GM20431 (cell line): ENCODE results near the gene MFNG.

Experiments used
- in situ Hi-C: fragments of 300-500 bp; cut with MseI, MboI; formaldehyde crosslinking; loops from one replicate; pipeline ENCODE4 v1.15.0; 2020; ENCODE audit warnings: low sequenced_read_pairs; ENCODE audit not compliant: unreplicated experiment

MFNG gene

GRCh38 chr22:37454857-37455686 is 31.1 kb downstream of the MFNG start:
- in situ Hi-C loops = no loop called here

- in situ Hi-C loops = no loop called here
Measured at GRCh38 chr22:37453696-37454095, 32.5 kb downstream of the MFNG start.

- in situ Hi-C loops = no loop called here
Measured at GRCh38 chr22:37451218-37451617, 35.0 kb downstream of the MFNG start.

- in situ Hi-C loops = no loop called here
Measured at GRCh38 chr22:37449331-37450001, 36.7 kb downstream of the MFNG start.

GRCh38 chr22:37448516-37449127 is 37.6 kb downstream of the MFNG start:
- in situ Hi-C loops = no loop called here

- in situ Hi-C loops = no loop called here
Measured at GRCh38 chr22:37445501-37445900, 40.7 kb downstream of the MFNG start.

GRCh38 chr22:37443977-37444376 is 42.2 kb downstream of the MFNG start:
- in situ Hi-C loops = no loop called here

GRCh38 chr22:37443086-37443485 is 43.1 kb downstream of the MFNG start:
- in situ Hi-C loops = no loop called here

- in situ Hi-C loops = no loop called here
Measured at GRCh38 chr22:37442537-37442936, 43.6 kb downstream of the MFNG start.

GRCh38 chr22:37442135-37442534 is 44.0 kb downstream of the MFNG start:
- in situ Hi-C loops = no loop called here

- in situ Hi-C loops = no loop called here
Measured at GRCh38 chr22:37440875-37441274, 45.3 kb downstream of the MFNG start.

- in situ Hi-C loops = loop anchor here (10.0 kb wide), 1 partner anchor 115 kb away; no protein-coding TSS in a partner anchor
Measured at GRCh38 chr22:37439347-37439746, 46.8 kb downstream of the MFNG start.

GRCh38 chr22:37435970-37436603 is 50.1 kb downstream of the MFNG start:
- in situ Hi-C loops = loop anchor here (10.0 kb wide), 1 partner anchor 111 kb away; no protein-coding TSS in a partner anchor

GRCh38 chr22:37433786-37434185 is 52.4 kb downstream of the MFNG start:
- in situ Hi-C loops = loop anchor here (10.0 kb wide), 1 partner anchor 109 kb away; no protein-coding TSS in a partner anchor

GRCh38 chr22:37432708-37433054 is 53.5 kb downstream of the MFNG start:
- in situ Hi-C loops = loop anchor here (10.0 kb wide), 1 partner anchor 108 kb away; no protein-coding TSS in a partner anchor

- in situ Hi-C loops = loop anchor here (10.0 kb wide), 1 partner anchor 107 kb away; no protein-coding TSS in a partner anchor
Measured at GRCh38 chr22:37431801-37432707, 54.1 kb downstream of the MFNG start.

GRCh38 chr22:37431366-37431765 is 54.8 kb downstream of the MFNG start:
- in situ Hi-C loops = loop anchor here (10.0 kb wide), 1 partner anchor 107 kb away; no protein-coding TSS in a partner anchor

- in situ Hi-C loops = loop anchor here (10.0 kb wide), 1 partner anchor 106 kb away; no protein-coding TSS in a partner anchor
Measured at GRCh38 chr22:37430941-37431340, 55.2 kb downstream of the MFNG start.
